ENCODE results near the gene SV2C. TPM values are rescaled to one million over a fixed set of nuclear protein-coding genes. Genes with fewer than 3 reads are reported as not detected.
A peak's percentile ranks its signal among the peaks of the same experiment; 100 is the strongest.

SV2C gene
- total and polyA plus RNA-seq, 2 of the 13 experiments (the other 11 are each of a cell fraction or from before 2014, with no cell fraction given) = not detected

- no peak for TF ChIP-seq SRY (CRISPR knock-in tag; IDR thresholded peaks at IDR 0.05)
- TF ChIP-seq NFRKB (IDR thresholded peaks at IDR 0.05) = no peak
- TF ChIP-seq SAP130 (CRISPR knock-in tag; IDR thresholded peaks at IDR 0.05; ENCODE audit: low read depth) = peak; percentile 63; the same call in 1 of the 2 replicates
- no peak for TF ChIP-seq GFI1 (CRISPR knock-in tag; IDR thresholded peaks at IDR 0.05; ENCODE audit: borderline replicate concordance)
- no peak for TF ChIP-seq ETS1 (CRISPR knock-in tag; IDR thresholded peaks at IDR 0.05)
- TF ChIP-seq TEAD2 (CRISPR knock-in tag; IDR thresholded peaks at IDR 0.05) = no peak
- TF ChIP-seq ZNF317 (CRISPR knock-in tag; IDR thresholded peaks at IDR 0.05) = no peak
- no peak for TF ChIP-seq FLYWCH1 (CRISPR knock-in tag; IDR thresholded peaks at IDR 0.05)
- no peak for TF ChIP-seq PLRG1 (conservative IDR thresholded peaks at IDR 0.05)
- TF ChIP-seq ZFP82 (CRISPR knock-in tag; IDR thresholded peaks at IDR 0.05; ENCODE audit: borderline replicate concordance) = no peak
- TF ChIP-seq ZMYM4 (CRISPR knock-in tag; IDR thresholded peaks at IDR 0.05) = no peak
- no peak for TF ChIP-seq SIN3A (IDR thresholded peaks at IDR 0.05; ENCODE audit: borderline replicate concordance, low read depth, low read length)
- no peak for TF ChIP-seq PRDM15 (CRISPR knock-in tag; IDR thresholded peaks at IDR 0.05)
- TF ChIP-seq SP2 (CRISPR knock-in tag; IDR thresholded peaks at IDR 0.05) = no peak
- TF ChIP-seq ZNF124 (CRISPR knock-in tag; IDR thresholded peaks at IDR 0.05) = no peak
- TF ChIP-seq, protein P1, sequence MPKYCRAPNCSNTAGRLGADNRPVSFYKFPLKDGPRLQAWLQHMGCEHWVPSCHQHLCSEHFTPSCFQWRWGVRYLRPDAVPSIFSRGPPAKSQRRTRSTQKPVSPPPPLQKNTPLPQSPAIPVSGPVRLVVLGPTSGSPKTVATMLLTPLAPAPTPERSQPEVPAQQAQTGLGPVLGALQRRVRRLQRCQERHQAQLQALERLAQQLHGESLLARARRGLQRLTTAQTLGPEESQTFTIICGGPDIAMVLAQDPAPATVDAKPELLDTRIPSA (CRISPR knock-in tag; IDR thresholded peaks at IDR 0.05; ENCODE audit: borderline replicate concordance) = no peak
- no peak for TF ChIP-seq ZNF644 (CRISPR knock-in tag; IDR thresholded peaks at IDR 0.05; ENCODE audit: low read depth)
- TF ChIP-seq THRA (CRISPR knock-in tag; IDR thresholded peaks at IDR 0.05; ENCODE audit: borderline replicate concordance) = peak; percentile 22; the same call in 1 of the 2 replicates
- TF ChIP-seq ZNF496 (CRISPR knock-in tag; IDR thresholded peaks at IDR 0.05; ENCODE audit: insufficient replicate concordance) = no peak
- TF ChIP-seq, protein P2, sequence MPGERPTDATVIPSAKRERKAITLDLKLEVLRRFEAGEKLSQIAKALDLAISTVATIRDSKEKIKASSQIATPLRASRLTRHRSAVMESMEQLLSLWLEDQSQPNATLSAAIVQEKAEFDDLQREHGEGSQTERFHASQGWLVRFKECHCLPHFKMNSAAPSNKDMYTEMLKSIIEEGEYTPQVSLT (CRISPR knock-in tag; IDR thresholded peaks at IDR 0.05; ENCODE audit: borderline replicate concordance, low read depth) = no peak
- TF ChIP-seq, protein P3, sequence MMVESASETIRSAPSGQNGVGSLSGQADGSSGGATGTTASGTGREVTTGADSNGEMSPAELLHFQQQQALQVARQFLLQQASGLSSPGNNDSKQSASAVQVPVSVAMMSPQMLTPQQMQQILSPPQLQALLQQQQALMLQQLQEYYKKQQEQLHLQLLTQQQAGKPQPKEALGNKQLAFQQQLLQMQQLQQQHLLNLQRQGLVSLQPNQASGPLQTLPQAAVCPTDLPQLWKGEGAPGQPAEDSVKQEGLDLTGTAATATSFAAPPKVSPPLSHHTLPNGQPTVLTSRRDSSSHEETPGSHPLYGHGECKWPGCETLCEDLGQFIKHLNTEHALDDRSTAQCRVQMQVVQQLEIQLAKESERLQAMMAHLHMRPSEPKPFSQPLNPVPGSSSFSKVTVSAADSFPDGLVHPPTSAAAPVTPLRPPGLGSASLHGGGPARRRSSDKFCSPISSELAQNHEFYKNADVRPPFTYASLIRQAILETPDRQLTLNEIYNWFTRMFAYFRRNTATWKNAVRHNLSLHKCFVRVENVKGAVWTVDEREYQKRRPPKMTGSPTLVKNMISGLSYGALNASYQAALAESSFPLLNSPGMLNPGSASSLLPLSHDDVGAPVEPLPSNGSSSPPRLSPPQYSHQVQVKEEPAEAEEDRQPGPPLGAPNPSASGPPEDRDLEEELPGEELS (CRISPR knock-in tag; IDR thresholded peaks at IDR 0.05) = peak; percentile 28; the same call in 1 of the 2 replicates
- no peak for TF ChIP-seq ZNF550 (CRISPR knock-in tag; IDR thresholded peaks at IDR 0.05; ENCODE audit: borderline replicate concordance)
These were observed 296.1 kb downstream of the SV2C start (continued) for GRCh38 chr5:76379316-76379715.
